OCI-LY3 (cell line): Measurements from ENCODE around the gene CACNA1B.

ENCODE experiments used
- H2AFZ ChIP-seq: fragments of 200-600, 300-600 bp; shearing (Covaris generic); 2 replicates; pipeline ENCODE4 v1.6.0; 2014; ENCODE audit warnings: antibody characterized with exemption, low read depth, low read length
- H3K27ac ChIP-seq: fragments of 200-600, 300-600 bp; sonication (generic); 2 replicates; pipeline ENCODE4 v1.5.1; 2014; ENCODE audit warnings: mild to moderate bottlenecking, low read length, moderate library complexity, mixed read lengths
- H3K27me3 ChIP-seq: fragments of 200-600, 300-600 bp; sonication (generic); 2 replicates; pipeline ENCODE4 v1.6.1; 2014; ENCODE audit warnings: low read depth, low read length, mixed read lengths
- H3K36me3 ChIP-seq: fragments of 200-600, 300-600 bp; sonication (generic); replicated peaks from 2 replicates; pipeline ENCODE3; 2014; ENCODE audit warnings: low read depth, low read length, mixed read lengths
- H3K4me1 ChIP-seq: fragments of 300-600, 200-600 bp; sonication (generic); 2 replicates; pipeline ENCODE4 v1.6.1; 2014; ENCODE audit warnings: low read length, mixed read lengths
- H3K4me2 ChIP-seq: fragments of 200-600, 300-600 bp; sonication (generic); 2 replicates; pipeline ENCODE4 v1.6.1; 2014; ENCODE audit warnings: low read length, mixed read lengths
- H3K4me3 ChIP-seq: fragments of 300-600, 200-600 bp; sonication (generic); 2 replicates; pipeline ENCODE4 v1.5.1; 2014; ENCODE audit warnings: antibody characterized with exemption, mild to moderate bottlenecking, low read length, moderate library complexity
- H3K79me2 ChIP-seq: fragments of 300-600, 200-600 bp; shearing (Covaris generic); 2 replicates; pipeline ENCODE4 v1.6.1; 2014; ENCODE audit warnings: mild to moderate bottlenecking, low read length, mixed read lengths
- H3K9ac ChIP-seq: fragments of 300-600, 200-600 bp; shearing (Covaris generic); 2 replicates; pipeline ENCODE4 v1.6.0; 2014; ENCODE audit warnings: mild to moderate bottlenecking, low read length, moderate library complexity
- H3K9me3 ChIP-seq: fragments of 200-600, 300-600 bp; shearing (Covaris generic); 2 replicates; pipeline ENCODE4 v1.6.1; 2014; ENCODE audit warnings: low read length, mixed read lengths; ENCODE audit not compliant: insufficient read depth
- H4K20me1 ChIP-seq: fragments of 200-600, 300-600 bp; sonication (generic); 2 replicates; pipeline ENCODE4 v1.6.1; 2016; ENCODE audit warnings: low read length, mixed read lengths; ENCODE audit not compliant: insufficient read depth
- CTCF ChIP-seq: fragments of 200-600, 300-600 bp; sonication (generic); IDR thresholded peaks from 2 replicates; pipeline ENCODE4 v1.5.1; 2014; ENCODE audit warnings: antibody characterized with exemption, low read length, low read depth
- EZH2phosphoT487 ChIP-seq: fragments of 200-600 bp; shearing (Covaris generic); IDR thresholded peaks from 2 replicates; pipeline ENCODE4 v1.6.1; 2018; ENCODE audit warnings: antibody characterized with exemption, mixed run types, low read depth

Gene CACNA1B

GRCh38 chr9:138044485-138045383 is 167.2 kb downstream of the CACNA1B start:
- H3K4me3 ChIP-seq: no peak overlapping the region
- no peaks in the 10 kb centered on the region for H3K27me3 ChIP-seq
- H3K4me2 ChIP-seq: no peak overlapping the region
- no peak overlapping the region for H2AFZ ChIP-seq
- H4K20me1 ChIP-seq: peaks cover 80% of the 10 kb centered on the region
- TF ChIP-seq EZH2phosphoT487 (no peak), CTCF (no peak)
- no peaks in the 10 kb centered on the region for H3K4me1 ChIP-seq
- H3K27ac ChIP-seq: no peak overlapping the region
- H3K9me3 ChIP-seq: no peaks in the 10 kb centered on the region
- H3K9ac ChIP-seq: no peak overlapping the region
- H3K36me3 ChIP-seq: peaks cover 61% of the 10 kb centered on the region
- peaks cover 40% of the 10 kb centered on the region for H3K79me2 ChIP-seq

- H4K20me1 ChIP-seq: peaks cover 84% of the 10 kb centered on the region
- H3K4me1 ChIP-seq: no peaks in the 10 kb centered on the region
- peaks cover 32% of the 10 kb centered on the region for H3K79me2 ChIP-seq
- no peaks in the 10 kb centered on the region for H3K27me3 ChIP-seq
- H3K4me2 ChIP-seq: no peak overlapping the region
- H3K9ac ChIP-seq: no peak overlapping the region
- H3K27ac ChIP-seq: no peak overlapping the region
- H2AFZ ChIP-seq: no peak overlapping the region
- H3K9me3 ChIP-seq: no peaks in the 10 kb centered on the region
- peaks cover 67% of the 10 kb centered on the region for H3K36me3 ChIP-seq
- no peak for TF ChIP-seq CTCF
- no peak for TF ChIP-seq EZH2phosphoT487
- H3K4me3 ChIP-seq: no peak overlapping the region
These were observed 168.2 kb downstream of the CACNA1B start for GRCh38 chr9:138045541-138046490.

- no peak for TF ChIP-seq EZH2phosphoT487
- Histone ChIP-seq H2AFZ (no peak overlapping the region), H3K4me1 (no peaks in the 10 kb centered on the region), H3K27me3 (no peaks in the 10 kb centered on the region), H4K20me1 (peaks cover 87% of the 10 kb centered on the region), H3K9me3 (no peaks in the 10 kb centered on the region), H3K4me2 (no peak overlapping the region), H3K4me3 (no peak overlapping the region), H3K27ac (no peak overlapping the region), H3K79me2 (peaks cover 29% of the 10 kb centered on the region), H3K9ac (no peak overlapping the region), H3K36me3 (peaks cover 66% of the 10 kb centered on the region)
These were observed 169.2 kb downstream of the CACNA1B start for GRCh38 chr9:138046641-138047301.

- Histone ChIP-seq H3K9me3 (no peaks in the 10 kb centered on the region), H3K9ac (no peak overlapping the region), H3K4me3 (no peak overlapping the region), H3K79me2 (peaks cover 27% of the 10 kb centered on the region; the same call in 1 of the 2 replicates), H4K20me1 (peaks cover 83% of the 10 kb centered on the region), H3K4me2 (no peak overlapping the region), H2AFZ (no peak overlapping the region), H3K27ac (no peak overlapping the region), H3K36me3 (peaks cover 63% of the 10 kb centered on the region), H3K4me1 (no peaks in the 10 kb centered on the region), H3K27me3 (no peaks in the 10 kb centered on the region)
- no peak for TF ChIP-seq CTCF
- no peak for TF ChIP-seq EZH2phosphoT487
These were observed 170.0 kb downstream of the CACNA1B start for GRCh38 chr9:138047469-138048040.
